Gastrocnemius medialis (tissue), 4 donors: ENCODE results near the gene ACTN3.

Experiments
- CTCF ChIP-seq, 5 experiments: fragments of 450-650 bp in 3 of 5; fragments of 200-600 bp in 2 of 5; sonication (generic) in 2 of 5; IDR thresholded peaks in 4 of 5; conservative IDR thresholded peaks in 1 of 5; 1 replicate in 4 of 5; 2 replicates in 1 of 5; pipeline ENCODE4 v1.5.1; 2016 to 2019; ENCODE audit warnings: antibody characterized with exemption in 5 of 5, mild to moderate bottlenecking in 3 of 5, moderate library complexity in 3 of 5
- POLR2A ChIP-seq, 2 donors: fragments of 450-650 bp; IDR thresholded peaks; one replicate each; pipeline ENCODE4 v1.6.1; 2017; ENCODE audit warnings: antibody characterized with exemption in 2 of 2, mild to moderate bottlenecking in 2 of 2, moderate library complexity in 2 of 2

- no peak for TF ChIP-seq CTCF (IDR thresholded peaks at IDR 0.05 in 4 of 5, conservative IDR thresholded peaks at IDR 0.05 in 1 of 5)
- no peak for TF ChIP-seq POLR2A (IDR thresholded peaks at IDR 0.05)
Observed at GRCh38 chr11:66497206-66497605, 49.5 kb upstream of the ACTN3 start.
